ENCODE data around the gene OR2AG1.

The OR2AG1 gene, protein sequence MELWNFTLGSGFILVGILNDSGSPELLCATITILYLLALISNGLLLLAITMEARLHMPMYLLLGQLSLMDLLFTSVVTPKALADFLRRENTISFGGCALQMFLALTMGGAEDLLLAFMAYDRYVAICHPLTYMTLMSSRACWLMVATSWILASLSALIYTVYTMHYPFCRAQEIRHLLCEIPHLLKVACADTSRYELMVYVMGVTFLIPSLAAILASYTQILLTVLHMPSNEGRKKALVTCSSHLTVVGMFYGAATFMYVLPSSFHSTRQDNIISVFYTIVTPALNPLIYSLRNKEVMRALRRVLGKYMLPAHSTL

DNA sequence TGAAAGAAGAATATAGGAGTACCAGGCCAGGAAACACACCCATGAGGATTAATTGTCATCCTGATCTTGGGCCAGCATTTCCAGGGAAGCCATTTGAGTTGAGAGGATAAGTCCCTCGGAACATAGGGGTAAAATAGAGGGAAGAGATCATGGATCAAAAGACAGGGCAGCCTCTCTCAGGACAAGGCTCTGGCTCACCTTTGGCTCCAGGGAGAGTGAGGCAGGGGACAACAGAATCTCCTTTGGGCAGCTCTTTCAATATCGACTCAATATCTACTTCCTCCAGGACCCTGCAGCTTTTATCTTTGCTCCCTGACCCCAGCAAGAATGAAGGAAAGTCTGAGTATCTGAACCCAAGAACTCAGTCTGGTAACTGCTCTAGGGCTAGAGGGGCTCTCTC lies at the start of gene OR2AG1:
Gene OR2AG1, plus strand, starts transcription at position 301 of the 400 bp plus-strand sequence. CDS start 2,018 bp downstream, outside the sequence.
- no peaks in the 10 kb centered on the region for H3K36me3 ChIP-seq (ENCODE audit: insufficient read depth, low read length)

DNA sequence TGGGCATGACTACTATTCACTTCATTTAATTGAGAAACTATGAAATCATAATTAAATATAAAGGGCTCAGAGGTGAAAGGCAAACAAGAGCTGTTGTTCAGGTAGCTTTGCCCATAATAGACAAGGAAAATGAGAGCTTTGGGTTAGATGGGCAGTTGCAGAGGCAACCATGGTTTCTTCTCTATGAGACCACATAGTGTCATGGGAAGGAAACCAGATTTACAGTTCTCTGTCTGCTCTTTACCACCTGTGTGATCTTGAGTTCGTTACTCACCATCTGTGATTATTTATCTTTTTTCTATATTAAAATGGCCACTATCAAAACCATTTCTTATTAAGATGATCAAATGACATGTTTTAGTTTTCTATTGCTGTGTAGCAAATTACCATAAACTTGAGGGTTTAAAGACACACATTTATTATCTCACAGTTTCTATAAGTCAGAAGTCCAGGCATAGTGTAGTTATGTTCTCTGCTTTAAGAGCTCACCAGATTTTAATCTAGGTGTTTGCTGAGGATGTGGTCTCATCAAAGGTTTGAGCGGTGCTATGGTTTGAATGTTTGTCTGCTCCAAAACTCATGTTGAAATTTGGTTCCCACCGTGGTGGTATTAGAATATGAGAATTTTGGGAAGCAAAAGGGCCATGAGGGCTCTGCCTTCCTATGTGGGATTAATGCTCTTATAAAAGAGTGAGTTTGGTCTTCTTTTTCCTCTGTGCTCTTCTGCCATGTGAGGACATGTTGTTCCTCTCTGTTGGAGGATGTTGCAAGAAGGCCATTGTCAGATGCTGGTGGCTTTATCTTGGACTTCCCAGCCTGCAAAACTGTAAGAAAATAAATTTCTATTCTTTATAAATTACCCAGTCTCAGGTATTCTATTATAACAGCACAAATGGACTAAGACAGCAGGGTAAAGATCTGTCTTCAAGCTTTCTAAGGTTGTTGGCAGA lies 49.2 kb upstream of the OR2AG1 start:
- Histone ChIP-seq H3K27ac (ENCODE audit: low read depth, low read length) (no peak overlapping the region), H3K27me3 (ENCODE audit: insufficient read depth, low read length) (peaks cover 50% of the 10 kb centered on the region), H3K4me3 (ENCODE audit: low read depth, low read length) (no peak overlapping the region), H3K79me2 (ENCODE audit: control insufficient read depth, insufficient read depth, low read length, unreplicated experiment) (no peaks in the 10 kb centered on the region), H3K36me3 (ENCODE audit: insufficient read depth, low read length) (no peaks in the 10 kb centered on the region), H3K4me1 (ENCODE audit: control insufficient read depth, insufficient read depth, low read length, unreplicated experiment) (no peaks in the 10 kb centered on the region), H2AFZ (ENCODE audit: low read length, unreplicated experiment) (no peak overlapping the region)

More for the DNA sequence above, at the start of gene OR2AG1:
- H3K4me3 ChIP-seq (ENCODE audit: low read depth, low read length) = no peak within 1 kb of the TSS
- no peaks in the 10 kb centered on the region for H3K4me1 ChIP-seq (ENCODE audit: control insufficient read depth, insufficient read depth, low read length, unreplicated experiment)
- H3K79me2 ChIP-seq (ENCODE audit: control insufficient read depth, insufficient read depth, low read length, unreplicated experiment) = no peaks in the 10 kb centered on the region
- H3K27me3 ChIP-seq (ENCODE audit: insufficient read depth, low read length) = peaks cover 17% of the 10 kb centered on the region
- no peak within 1 kb of the TSS for H3K27ac ChIP-seq (ENCODE audit: low read depth, low read length)
- H2AFZ ChIP-seq (ENCODE audit: low read length, unreplicated experiment) = no peak within 1 kb of the TSS

DNA sequence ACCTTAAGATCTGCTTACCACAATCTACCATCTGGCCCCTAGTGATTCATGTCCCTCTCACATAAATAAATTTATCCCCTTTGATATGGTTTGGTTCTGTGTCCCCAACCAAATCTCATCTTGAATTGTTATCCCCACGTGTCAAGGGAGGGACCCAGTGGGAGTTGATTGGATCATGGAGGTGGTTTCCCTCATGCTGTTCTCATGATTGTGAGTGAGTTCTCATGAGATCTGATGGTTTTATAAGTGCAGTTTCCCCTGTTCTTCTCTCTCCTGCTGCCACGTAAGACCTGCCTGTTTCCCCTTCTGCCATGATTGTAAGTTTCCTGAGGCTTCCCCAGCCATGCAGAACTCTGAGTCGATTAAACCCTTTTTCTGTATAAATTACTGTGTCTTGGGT lies 48.2 kb upstream of the OR2AG1 start:
- Histone ChIP-seq H3K27me3 (ENCODE audit: insufficient read depth, low read length) (peaks cover 46% of the 10 kb centered on the region), H3K4me1 (ENCODE audit: control insufficient read depth, insufficient read depth, low read length, unreplicated experiment) (no peaks in the 10 kb centered on the region), H3K27ac (ENCODE audit: low read depth, low read length) (no peak overlapping the region), H3K4me3 (ENCODE audit: low read depth, low read length) (no peak overlapping the region), H3K36me3 (ENCODE audit: insufficient read depth, low read length) (no peaks in the 10 kb centered on the region), H3K79me2 (ENCODE audit: control insufficient read depth, insufficient read depth, low read length, unreplicated experiment) (no peaks in the 10 kb centered on the region), H2AFZ (ENCODE audit: low read length, unreplicated experiment) (no peak overlapping the region)

DNA sequence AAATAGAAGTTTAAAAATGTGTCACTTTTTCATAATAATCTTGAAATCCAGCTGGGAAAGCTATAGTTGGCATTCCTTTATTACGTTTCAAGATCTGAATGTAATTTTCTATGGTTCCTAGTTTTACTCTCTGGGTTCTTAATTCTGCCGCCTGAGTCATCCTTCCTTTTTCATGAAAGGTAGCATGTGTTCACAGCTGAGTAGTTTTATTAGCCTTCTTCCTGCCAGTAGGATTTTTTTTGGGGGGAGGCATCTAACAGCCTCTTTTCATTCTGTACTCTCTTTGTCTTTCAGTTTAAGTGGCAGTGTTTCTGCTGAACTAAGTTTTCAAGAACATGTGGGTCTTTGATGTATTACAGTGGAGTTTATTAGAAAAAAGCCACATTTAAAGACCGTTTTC lies 47.5 kb upstream of the OR2AG1 start:
- H3K27me3 ChIP-seq (ENCODE audit: insufficient read depth, low read length) = peaks cover 50% of the 10 kb centered on the region
- H3K4me3 ChIP-seq (ENCODE audit: low read depth, low read length) = no peak overlapping the region
- no peaks in the 10 kb centered on the region for H3K36me3 ChIP-seq (ENCODE audit: insufficient read depth, low read length)
- H3K79me2 ChIP-seq (ENCODE audit: control insufficient read depth, insufficient read depth, low read length, unreplicated experiment) = no peaks in the 10 kb centered on the region
- H3K4me1 ChIP-seq (ENCODE audit: control insufficient read depth, insufficient read depth, low read length, unreplicated experiment) = no peaks in the 10 kb centered on the region
- no peak overlapping the region for H2AFZ ChIP-seq (ENCODE audit: low read length, unreplicated experiment)
- no peak overlapping the region for H3K27ac ChIP-seq (ENCODE audit: low read depth, low read length)

DNA sequence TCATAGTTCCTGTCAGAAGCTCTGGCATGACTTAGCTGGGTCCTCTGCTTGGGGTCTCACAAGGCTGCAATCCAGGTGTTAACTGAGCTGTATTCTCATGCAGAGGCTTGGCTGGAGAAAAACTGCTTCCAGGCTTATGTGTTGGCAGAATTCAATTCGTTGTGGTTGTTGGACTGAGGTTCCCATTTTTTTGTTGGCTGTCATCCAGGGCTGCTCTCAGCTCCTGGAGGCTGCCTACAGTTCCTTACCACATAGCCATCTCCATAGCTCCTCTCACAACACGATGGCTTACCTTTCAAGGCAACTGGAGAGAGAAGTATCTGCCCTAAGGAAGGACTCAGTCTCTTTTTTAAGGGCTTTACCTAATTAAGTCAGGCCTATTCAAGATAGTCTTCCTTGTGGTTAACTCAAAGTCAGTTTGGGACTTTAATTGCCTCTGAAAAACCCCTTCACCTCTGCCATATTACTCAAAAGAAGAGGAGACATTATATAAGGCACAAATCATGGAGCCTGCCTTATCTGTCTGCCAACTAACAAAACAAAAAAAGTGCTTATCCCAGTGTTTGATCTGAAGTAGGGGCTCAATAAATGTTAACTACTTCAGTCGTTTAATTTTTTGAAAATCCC lies 46.2 kb upstream of the OR2AG1 start:
- H3K27ac ChIP-seq (ENCODE audit: low read depth, low read length) = no peak overlapping the region
- H3K79me2 ChIP-seq (ENCODE audit: control insufficient read depth, insufficient read depth, low read length, unreplicated experiment) = no peaks in the 10 kb centered on the region
- H3K36me3 ChIP-seq (ENCODE audit: insufficient read depth, low read length) = no peaks in the 10 kb centered on the region
- H3K27me3 ChIP-seq (ENCODE audit: insufficient read depth, low read length) = peaks cover 52% of the 10 kb centered on the region
- H3K4me3 ChIP-seq (ENCODE audit: low read depth, low read length) = no peak overlapping the region
- H2AFZ ChIP-seq (ENCODE audit: low read length, unreplicated experiment) = no peak overlapping the region
- no peaks in the 10 kb centered on the region for H3K4me1 ChIP-seq (ENCODE audit: control insufficient read depth, insufficient read depth, low read length, unreplicated experiment)

DNA sequence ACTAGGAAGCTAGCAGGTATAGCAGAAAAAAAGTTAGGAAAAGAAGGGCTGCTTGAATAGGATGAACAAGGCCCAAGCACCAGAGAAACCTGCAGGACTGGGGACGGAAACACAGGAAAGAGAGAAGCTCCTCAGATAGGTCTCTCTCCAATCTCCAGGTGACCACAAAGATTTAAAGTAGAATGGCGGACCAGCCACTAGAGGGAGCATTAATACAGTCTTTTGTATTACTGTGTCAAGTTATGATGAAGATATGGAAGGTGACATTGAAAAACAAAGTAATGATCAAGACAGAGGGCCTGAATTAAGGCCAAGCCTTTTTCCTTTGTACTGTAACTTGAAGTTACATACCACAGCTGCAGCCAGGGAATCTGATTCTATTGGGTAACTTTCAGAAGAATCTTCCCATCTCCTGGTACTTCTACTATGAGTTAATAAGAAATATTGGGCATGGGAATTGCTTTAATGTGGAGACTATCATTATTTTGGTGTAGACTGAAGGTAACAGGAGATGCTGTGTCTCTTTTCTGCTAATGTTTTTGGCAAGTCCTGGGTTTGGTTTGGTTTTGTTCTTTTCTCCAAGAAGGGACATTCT lies 44.9 kb upstream of the OR2AG1 start:
- Histone ChIP-seq H2AFZ (ENCODE audit: low read length, unreplicated experiment) (no peak overlapping the region), H3K4me3 (ENCODE audit: low read depth, low read length) (no peak overlapping the region), H3K4me1 (ENCODE audit: control insufficient read depth, insufficient read depth, low read length, unreplicated experiment) (no peaks in the 10 kb centered on the region), H3K27ac (ENCODE audit: low read depth, low read length) (no peak overlapping the region), H3K36me3 (ENCODE audit: insufficient read depth, low read length) (no peaks in the 10 kb centered on the region), H3K79me2 (ENCODE audit: control insufficient read depth, insufficient read depth, low read length, unreplicated experiment) (no peaks in the 10 kb centered on the region), H3K27me3 (ENCODE audit: insufficient read depth, low read length) (peaks cover 57% of the 10 kb centered on the region)

DNA sequence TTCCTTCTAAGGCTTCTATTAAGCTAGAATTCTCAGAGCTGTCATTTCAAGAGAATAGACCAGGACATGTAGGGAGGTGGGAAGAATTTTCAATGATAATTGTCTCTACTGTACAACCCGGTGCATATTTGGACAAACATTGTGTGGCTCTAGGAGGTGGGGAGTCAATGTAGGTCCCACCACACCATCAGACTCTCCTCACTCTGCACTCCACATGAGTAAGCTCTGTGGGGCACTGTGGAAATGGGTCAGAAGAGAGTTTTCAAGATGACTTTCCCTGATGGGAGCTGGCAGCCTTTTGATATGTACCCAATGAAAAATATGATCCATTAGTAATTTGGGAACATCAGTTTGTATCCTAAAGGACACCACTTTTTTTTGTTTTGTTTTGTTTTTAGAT lies 44.2 kb upstream of the OR2AG1 start:
- Histone ChIP-seq H2AFZ (ENCODE audit: low read length, unreplicated experiment) (no peak overlapping the region), H3K27ac (ENCODE audit: low read depth, low read length) (no peak overlapping the region), H3K36me3 (ENCODE audit: insufficient read depth, low read length) (no peaks in the 10 kb centered on the region), H3K79me2 (ENCODE audit: control insufficient read depth, insufficient read depth, low read length, unreplicated experiment) (no peaks in the 10 kb centered on the region), H3K4me1 (ENCODE audit: control insufficient read depth, insufficient read depth, low read length, unreplicated experiment) (no peaks in the 10 kb centered on the region), H3K27me3 (ENCODE audit: insufficient read depth, low read length) (peaks cover 56% of the 10 kb centered on the region), H3K4me3 (ENCODE audit: low read depth, low read length) (no peak overlapping the region)

DNA sequence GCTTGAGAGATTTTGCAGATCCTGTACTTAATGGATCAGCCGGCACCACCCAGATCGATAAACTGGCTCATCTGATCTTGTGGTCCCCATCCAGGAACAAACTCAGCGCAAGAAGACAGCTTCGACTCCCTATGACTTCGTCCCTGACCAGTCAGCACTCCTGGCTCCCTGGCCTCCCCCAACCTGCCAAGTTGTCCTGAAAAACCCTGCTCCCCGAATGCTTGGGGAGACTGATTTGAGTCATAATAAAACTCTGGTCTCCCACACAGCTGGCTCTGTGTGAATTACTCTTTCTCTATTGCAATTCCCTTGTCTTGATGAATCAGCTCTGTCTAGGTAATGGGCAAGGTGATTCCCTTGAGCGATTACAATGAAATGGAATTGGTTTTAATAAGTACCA lies 40.6 kb upstream of the OR2AG1 start:
- H3K79me2 ChIP-seq (ENCODE audit: control insufficient read depth, insufficient read depth, low read length, unreplicated experiment) = no peaks in the 10 kb centered on the region
- no peak overlapping the region for H3K4me3 ChIP-seq (ENCODE audit: low read depth, low read length)
- no peak overlapping the region for H2AFZ ChIP-seq (ENCODE audit: low read length, unreplicated experiment)
- H3K4me1 ChIP-seq (ENCODE audit: control insufficient read depth, insufficient read depth, low read length, unreplicated experiment) = no peaks in the 10 kb centered on the region
- H3K27ac ChIP-seq (ENCODE audit: low read depth, low read length) = no peak overlapping the region
- H3K27me3 ChIP-seq (ENCODE audit: insufficient read depth, low read length) = peaks cover 60% of the 10 kb centered on the region
- H3K36me3 ChIP-seq (ENCODE audit: insufficient read depth, low read length) = no peaks in the 10 kb centered on the region

DNA sequence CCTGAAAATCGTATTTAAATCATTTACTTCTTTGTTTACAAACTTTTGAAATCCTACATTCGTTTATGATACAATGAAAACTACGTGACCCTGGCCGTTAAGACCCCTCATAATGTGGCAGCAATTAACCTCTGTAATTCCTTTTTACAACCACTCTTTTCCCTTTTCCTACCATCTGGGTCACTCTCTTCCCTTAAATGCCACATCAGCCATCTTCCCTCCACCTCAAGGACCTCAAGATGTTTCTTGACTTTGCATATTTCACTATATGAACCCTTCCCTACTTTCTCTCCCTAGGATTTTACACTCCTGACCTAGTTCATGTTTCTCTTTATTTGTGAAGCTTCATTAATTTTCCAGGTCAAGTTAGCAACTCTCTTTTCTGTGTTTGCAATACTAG lies 37.8 kb upstream of the OR2AG1 start:
- H3K4me1 ChIP-seq (ENCODE audit: control insufficient read depth, insufficient read depth, low read length, unreplicated experiment) = no peaks in the 10 kb centered on the region
- H3K27ac ChIP-seq (ENCODE audit: low read depth, low read length) = no peak overlapping the region
- no peak overlapping the region for H2AFZ ChIP-seq (ENCODE audit: low read length, unreplicated experiment)
- peaks cover 73% of the 10 kb centered on the region for H3K27me3 ChIP-seq (ENCODE audit: insufficient read depth, low read length)
- H3K36me3 ChIP-seq (ENCODE audit: insufficient read depth, low read length) = no peaks in the 10 kb centered on the region
- H3K79me2 ChIP-seq (ENCODE audit: control insufficient read depth, insufficient read depth, low read length, unreplicated experiment) = no peaks in the 10 kb centered on the region
- H3K4me3 ChIP-seq (ENCODE audit: low read depth, low read length) = no peak overlapping the region

DNA sequence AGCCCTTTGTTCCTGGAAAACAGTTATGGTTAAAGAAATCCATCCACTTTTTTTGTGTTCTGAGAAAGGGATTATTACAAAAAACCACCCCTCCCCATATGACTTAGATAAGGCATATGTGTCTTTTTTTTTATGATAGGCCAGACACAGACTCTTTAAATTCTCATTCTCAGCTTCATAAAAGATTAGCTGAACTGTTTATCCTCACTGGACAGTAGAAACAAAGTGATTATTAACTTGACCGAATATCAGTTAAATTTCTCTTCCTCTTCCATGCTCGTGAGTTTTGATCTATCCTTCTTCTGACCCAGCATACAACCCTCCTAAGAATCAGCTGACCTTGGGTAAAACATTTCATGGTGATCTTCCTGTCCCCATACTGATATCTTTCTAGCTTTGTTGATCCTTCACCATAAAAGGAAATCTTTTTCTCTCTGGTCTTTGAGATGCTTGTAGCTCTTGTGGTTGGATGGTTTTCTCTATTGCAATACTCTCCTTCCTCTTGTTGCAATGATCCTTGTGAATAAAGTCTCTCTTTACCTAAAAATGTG lies 37.3 kb upstream of the OR2AG1 start:
- no peaks in the 10 kb centered on the region for H3K36me3 ChIP-seq (ENCODE audit: insufficient read depth, low read length)
- H3K4me3 ChIP-seq (ENCODE audit: low read depth, low read length) = peak overlapping the region; percentile 40; the same call in 1 of the 2 replicates
- no peak overlapping the region for H3K27ac ChIP-seq (ENCODE audit: low read depth, low read length)
- H3K27me3 ChIP-seq (ENCODE audit: insufficient read depth, low read length) = peaks cover 74% of the 10 kb centered on the region
- H3K4me1 ChIP-seq (ENCODE audit: control insufficient read depth, insufficient read depth, low read length, unreplicated experiment) = no peaks in the 10 kb centered on the region
- no peaks in the 10 kb centered on the region for H3K79me2 ChIP-seq (ENCODE audit: control insufficient read depth, insufficient read depth, low read length, unreplicated experiment)
- no peak overlapping the region for H2AFZ ChIP-seq (ENCODE audit: low read length, unreplicated experiment)

All from ACC112 (cell line).